H54 (cell line): Measurements from ENCODE around the gene PEMT.

Experiments
- DNase-seq: peaks from one replicate; pipeline ENCODE4 v3.0.0; 2011; ENCODE audit warnings: low spot score, mixed read lengths; ENCODE audit not compliant: insufficient read length
- FAIRE-seq: peaks from 3 replicates; lab custom pipeline; 2011; peaks lifted over from hg19 to GRCh38; lab: Jason Lieb, UNC
- POLR2A ChIP-seq: IDR thresholded peaks from 2 replicates; pipeline ENCODE4 v1.6.1; 2011; ENCODE audit warnings: low read depth, mild to moderate bottlenecking, low read length

Gene PEMT

GRCh38 chr17:17499402-17500145 is 91.9 kb downstream of the PEMT start:
- no peak for TF ChIP-seq POLR2A
- FAIRE-seq (no peak), DNase-seq (no peak)

- no peak for DNase-seq
- TF ChIP-seq POLR2A, result no peak
- no peak for FAIRE-seq
Measured at GRCh38 chr17:17498606-17499301, 92.8 kb downstream of the PEMT start.

GRCh38 chr17:17497845-17498520 is 93.5 kb downstream of the PEMT start:
- FAIRE-seq (no peak), DNase-seq (no peak)
- no peak for TF ChIP-seq POLR2A

GRCh38 chr17:17497065-17497844 is 94.3 kb downstream of the PEMT start:
- FAIRE-seq (no peak), DNase-seq (no peak)
- TF ChIP-seq POLR2A, result no peak

GRCh38 chr17:17496189-17497064 is 95.1 kb downstream of the PEMT start, which contains the start of gene RASD1:
RASD1 (minus strand) TSS chr17:17496395; CDS start chr17:17496181, 214 bp downstream.
- DNase-seq (peak; percentile 95), FAIRE-seq (no peak)
- TF ChIP-seq POLR2A, result peak; percentile 56; the same call in 1 of the 2 replicates

DNA sequence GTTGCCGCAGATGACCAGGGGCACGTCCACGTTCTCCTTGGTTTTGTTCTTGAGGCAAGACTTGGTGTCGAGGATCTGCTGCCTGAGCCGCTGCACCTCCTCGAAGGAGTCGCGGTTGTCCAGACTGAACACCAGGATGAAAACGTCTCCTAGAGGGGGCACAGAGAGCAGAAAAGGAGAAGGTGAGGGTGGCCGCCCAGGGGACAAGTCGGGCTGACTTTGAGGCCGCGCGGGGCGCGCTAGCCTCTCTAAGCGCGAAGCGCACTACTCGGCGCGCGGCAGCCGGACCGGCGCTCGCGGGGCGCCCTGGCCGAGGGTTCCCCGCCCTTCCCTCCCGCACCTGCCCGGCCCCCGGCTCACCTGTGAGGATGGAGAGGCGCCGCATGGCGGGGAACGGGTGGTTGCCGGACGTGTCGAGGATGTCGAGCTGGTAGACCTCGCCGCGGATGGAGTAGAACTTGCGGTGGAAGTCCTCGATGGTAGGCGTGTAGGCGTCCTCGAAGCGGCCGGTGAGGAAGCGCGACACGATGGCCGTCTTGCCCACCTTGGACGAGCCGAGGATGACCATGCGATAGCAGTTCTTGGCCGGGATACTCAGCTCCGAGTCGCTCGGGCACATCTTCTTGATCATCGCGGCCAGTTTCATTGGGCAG is 95.8 kb downstream of the PEMT start:
- FAIRE-seq (no peak), DNase-seq (no peak)
- no peak for TF ChIP-seq POLR2A

- no peak for TF ChIP-seq POLR2A
- FAIRE-seq (no peak), DNase-seq (no peak)
Measured at GRCh38 chr17:17494870-17495535, 96.5 kb downstream of the PEMT start.

DNA sequence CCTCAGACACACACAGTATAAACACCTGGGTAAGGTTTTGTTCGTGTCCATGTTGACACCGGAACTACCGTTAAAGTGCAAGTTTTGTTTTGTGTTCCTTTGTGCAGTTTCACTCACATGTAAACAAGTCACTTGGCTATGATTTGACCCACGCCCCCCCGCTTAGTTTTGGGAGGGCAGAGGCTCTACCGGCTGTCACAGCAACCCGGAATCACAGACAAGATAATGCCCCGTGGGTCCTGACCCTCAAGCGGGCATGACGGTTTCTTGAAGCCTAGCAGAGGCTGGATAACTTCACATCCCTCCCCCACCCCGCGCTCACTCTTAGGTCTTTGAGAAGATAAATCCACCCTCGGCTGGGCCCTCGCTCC is 97.0 kb downstream of the PEMT start:
- TF ChIP-seq POLR2A, result no peak
- no peak for FAIRE-seq
- no peak for DNase-seq

DNA sequence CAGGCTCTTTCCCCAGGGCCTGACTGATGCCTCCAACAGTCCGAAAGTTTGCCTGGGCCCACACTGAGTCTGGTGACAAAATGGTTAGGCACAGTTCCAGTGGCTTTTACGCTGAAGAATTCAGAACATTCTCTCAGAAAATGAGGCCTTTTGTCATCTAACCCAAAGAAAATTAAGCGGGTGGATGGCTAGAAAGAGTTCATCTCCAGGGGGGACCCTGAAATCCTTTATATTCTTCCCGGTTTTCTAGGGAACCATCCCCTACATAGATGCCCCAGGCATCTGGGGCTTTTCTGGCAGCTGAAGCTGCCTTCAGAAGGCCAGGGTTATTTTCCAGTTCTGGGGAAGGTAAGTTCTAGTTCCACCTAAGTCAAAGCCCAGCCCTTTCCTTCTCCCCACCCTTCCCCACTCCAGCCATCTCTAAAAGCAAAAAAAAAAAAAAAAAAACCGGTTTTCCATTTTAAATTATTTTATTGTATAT is 97.5 kb downstream of the PEMT start:
- DNase-seq (no peak), FAIRE-seq (no peak)
- no peak for TF ChIP-seq POLR2A

- FAIRE-seq, result no peak
- DNase-seq, result no peak
- TF ChIP-seq POLR2A, result no peak
Measured at GRCh38 chr17:17493249-17493985, 98.1 kb downstream of the PEMT start.

GRCh38 chr17:17492571-17492970 is 98.9 kb downstream of the PEMT start:
- no peak for TF ChIP-seq POLR2A
- DNase-seq (no peak), FAIRE-seq (no peak)

DNA sequence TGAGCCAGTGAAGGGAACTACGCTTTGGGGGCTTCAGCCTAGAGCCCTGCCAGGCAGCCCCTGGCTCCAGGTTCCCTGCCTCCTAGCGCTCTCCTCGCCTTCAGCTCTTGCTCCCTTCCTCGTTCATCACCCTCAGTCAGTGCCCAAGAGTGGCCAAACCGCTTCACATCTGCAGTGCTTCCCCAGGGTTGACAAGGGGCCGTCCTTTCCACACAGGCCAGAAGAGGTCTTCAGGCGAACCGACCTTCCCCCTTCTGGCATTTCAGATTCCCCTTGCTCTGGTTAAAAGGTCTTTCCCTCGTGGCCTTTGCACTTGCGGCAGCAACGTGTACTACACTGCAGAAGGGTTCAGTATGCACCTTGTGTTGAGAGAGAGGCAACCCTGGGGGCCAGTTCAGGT is 99.4 kb downstream of the PEMT start:
- TF ChIP-seq POLR2A, result no peak
- FAIRE-seq (no peak), DNase-seq (no peak)
